ENCODE measurements around the gene RAPGEF2. TPM values are rescaled to one million over a fixed set of nuclear protein-coding genes. Genes with fewer than 3 reads are reported as not detected.

RAPGEF2 gene
- total and polyA plus RNA-seq, 2 donors (not counting 3 experiments of a cell fraction or from before 2014, with no cell fraction given) = 28.7 to 55.2 TPM

GRCh38 chr4:159357350-159357749 is 254.5 kb downstream of the RAPGEF2 start:
- Histone ChIP-seq H3K27me3 (ENCODE audit: control insufficient read depth in 2 of 2, insufficient read depth in 2 of 2, low read length in 2 of 2) (no peaks in the 10 kb centered on the region), H3K27ac (ENCODE audit: insufficient read depth, low read depth, low read length) (no peak overlapping the region), H2AFZ (ENCODE audit: low read depth, low read length) (no peak overlapping the region), H3K4me3 (replicated peaks in 1 of 3; ENCODE audit: insufficient read depth in 1 of 3, low read depth in 1 of 3, low read length in 3 of 3) (no peak overlapping the region), H3K79me2 (ENCODE audit: control insufficient read depth, insufficient read depth, low read length) (no peaks in the 10 kb centered on the region), H3K4me1 (ENCODE audit: control insufficient read depth, extremely low read depth, insufficient read depth, low read length) (peaks cover 7% of the 10 kb centered on the region), H3K4me2 (ENCODE audit: insufficient read depth, low read length) (no peak overlapping the region), H3K9ac (replicated peaks; ENCODE audit: extremely low read depth, insufficient read depth, low read length) (no peak overlapping the region), H4K20me1 (replicated peaks; ENCODE audit: control insufficient read depth, extremely low read depth, insufficient read depth, low read length) (no peaks in the 10 kb centered on the region), H3K9me1 (replicated peaks; ENCODE audit: control insufficient read depth, extremely low read depth, insufficient read depth, low read length) (no peaks in the 10 kb centered on the region), H3K36me3 (ENCODE audit: control insufficient read depth in 2 of 2, extremely low read depth in 1 of 2, insufficient read depth in 2 of 2, low read length in 2 of 2) (peaks cover 12 to 15% of the 10 kb centered on the region in 2 experiments), H3K9me3 (replicated peaks; ENCODE audit: control insufficient read depth, insufficient read depth, low read length) (no peaks in the 10 kb centered on the region)
- POLR2A ChIA-PET = no interaction called here
- TF ChIP-seq MYC (IDR thresholded peaks at IDR 0.05; ENCODE audit: low read depth, low read length) = no peak
- TF ChIP-seq GATA2 (IDR thresholded peaks at IDR 0.05; ENCODE audit: insufficient read depth, insufficient read length, low read depth, low read length) = no peak
- TF ChIP-seq JUN (IDR thresholded peaks at IDR 0.05; ENCODE audit: borderline replicate concordance, insufficient read depth, insufficient read length, low read depth) = no peak
- dilution Hi-C loops (cut with MboI; ENCODE audit: extremely low pct_ligation_motif_present, low sequenced_read_pairs) = no loop called here
- FAIRE-seq (no peak), DNase-seq (ENCODE audit: low read depth, low spot score) (no peak)
- CTCF ChIA-PET = interaction anchor here (1.4 kb wide), 1 partner anchor 10 kb away, joined by 5 read pairs; no protein-coding TSS in a partner anchor
- BruUV-seq (replicated peaks) = no TSS peak
- intact Hi-C loops (cut with micrococcal nuclease) = no loop called here

- intact Hi-C loops (cut with micrococcal nuclease) (no loop called here), dilution Hi-C loops (cut with MboI; ENCODE audit: extremely low pct_ligation_motif_present, low sequenced_read_pairs) (no loop called here)
- ChIA-PET POLR2A (no interaction called here), CTCF (interaction anchor here (0.6 to 1.4 kb wide), 2 partner anchors 9 to 97 kb away, joined by 4 to 5 read pairs; no protein-coding TSS in a partner anchor)
- no peaks in the 10 kb centered on the region for H4K20me1 ChIP-seq (replicated peaks; ENCODE audit: control insufficient read depth, extremely low read depth, insufficient read depth, low read length)
- peaks cover 12 to 13% of the 10 kb centered on the region in 2 experiments for H3K36me3 ChIP-seq (ENCODE audit: control insufficient read depth in 2 of 2, extremely low read depth in 1 of 2, insufficient read depth in 2 of 2, low read length in 2 of 2)
- H3K27me3 ChIP-seq (ENCODE audit: control insufficient read depth in 2 of 2, insufficient read depth in 2 of 2, low read length in 2 of 2) = no peaks in the 10 kb centered on the region
- H3K4me3 ChIP-seq (replicated peaks in 1 of 3; ENCODE audit: insufficient read depth in 1 of 3, low read depth in 1 of 3, low read length in 3 of 3) = no peak overlapping the region
- BruUV-seq (replicated peaks) = no TSS peak
- H2AFZ ChIP-seq (ENCODE audit: low read depth, low read length) = no peak overlapping the region
- H3K79me2 ChIP-seq (ENCODE audit: control insufficient read depth, insufficient read depth, low read length) = no peaks in the 10 kb centered on the region
- H3K9ac ChIP-seq (replicated peaks; ENCODE audit: extremely low read depth, insufficient read depth, low read length) = no peak overlapping the region
- H3K4me2 ChIP-seq (ENCODE audit: insufficient read depth, low read length) = no peak overlapping the region
- peaks cover 7% of the 10 kb centered on the region for H3K4me1 ChIP-seq (ENCODE audit: control insufficient read depth, extremely low read depth, insufficient read depth, low read length)
- no peak overlapping the region for H3K27ac ChIP-seq (ENCODE audit: insufficient read depth, low read depth, low read length)
- no peaks in the 10 kb centered on the region for H3K9me1 ChIP-seq (replicated peaks; ENCODE audit: control insufficient read depth, extremely low read depth, insufficient read depth, low read length)
- FAIRE-seq (no peak), DNase-seq (ENCODE audit: low read depth, low spot score) (peak; percentile 25)
- no peaks in the 10 kb centered on the region for H3K9me3 ChIP-seq (replicated peaks; ENCODE audit: control insufficient read depth, insufficient read depth, low read length)
- TF ChIP-seq FOS (IDR thresholded peaks at IDR 0.05; ENCODE audit: borderline replicate concordance, insufficient read depth, low read length) (peak; percentile 56), MAX (IDR thresholded peaks at IDR 0.05; ENCODE audit: insufficient read depth, insufficient read length) (no peak)
These were observed 255.3 kb downstream of the RAPGEF2 start for GRCh38 chr4:159358226-159358625.
